GM19397 (cell line): ENCODE data around the gene PCDHGC5.

Experiments used
- ATAC-seq: cut with Tn5 transposase; IDR thresholded peaks from one replicate; pipeline ENCODE4 v1.9.1; 2021; ENCODE audit warnings: mild to moderate bottlenecking, moderate library complexity; ENCODE audit not compliant: unreplicated experiment

Gene PCDHGC5

GRCh38 chr5:141490771-141491170 is 1.9 kb downstream of the PCDHGC5 start:
- no peak for ATAC-seq

GRCh38 chr5:141491323-141492167 is 2.7 kb downstream of the PCDHGC5 start:
- ATAC-seq: no peak

GRCh38 chr5:141492168-141492885 is 3.4 kb downstream of the PCDHGC5 start:
- ATAC-seq: no peak

GRCh38 chr5:141493500-141494422 is 4.9 kb downstream of the PCDHGC5 start:
- no peak for ATAC-seq

- ATAC-seq: no peak
Measured at GRCh38 chr5:141494761-141495452, 6.0 kb downstream of the PCDHGC5 start.

GRCh38 chr5:141495453-141495811 is 6.6 kb downstream of the PCDHGC5 start:
- no peak for ATAC-seq

- no peak for ATAC-seq
Measured at GRCh38 chr5:141496038-141496437, 7.2 kb downstream of the PCDHGC5 start.

GRCh38 chr5:141501761-141502160 is 12.9 kb downstream of the PCDHGC5 start:
- ATAC-seq: no peak

GRCh38 chr5:141503681-141504080 is 14.8 kb downstream of the PCDHGC5 start:
- ATAC-seq: no peak

GRCh38 chr5:141504216-141504615 is 15.3 kb downstream of the PCDHGC5 start:
- no peak for ATAC-seq

- ATAC-seq: no peak
Measured at GRCh38 chr5:141506381-141507155, 17.7 kb downstream of the PCDHGC5 start.

GRCh38 chr5:141507387-141508091 is 18.7 kb downstream of the PCDHGC5 start:
- peak; percentile 55 for ATAC-seq

- no peak for ATAC-seq
Measured at GRCh38 chr5:141508440-141508797, 19.5 kb downstream of the PCDHGC5 start.

- no peak for ATAC-seq
Measured at GRCh38 chr5:141508798-141509611, 20.1 kb downstream of the PCDHGC5 start.

GRCh38 chr5:141510160-141510559 is 21.3 kb downstream of the PCDHGC5 start:
- ATAC-seq: no peak

- ATAC-seq: peak; percentile 19
Measured at GRCh38 chr5:141510850-141511601, 22.1 kb downstream of the PCDHGC5 start.

- no peak for ATAC-seq
Measured at GRCh38 chr5:141511771-141512325, 23.0 kb downstream of the PCDHGC5 start.
